Motor neuron (in vitro differentiated cells): ENCODE results near the gene TMEM202. TPM values are rescaled to one million over a fixed set of nuclear protein-coding genes. Genes with fewer than 3 reads are reported as not detected.

Source experiments
- total RNA-seq, 8 experiments: library from RNA; unstranded; fragments of 300-600 nt; gene quantifications; 2 replicates each; pipeline versions ENCODE4 v1.2.3 to v1.2.4, GENCODE V29; 2022

TMEM202 gene
- total RNA-seq, 8 experiments from 2014 or later: not detected

Other genes with a start within 250 kb of the TMEM202 start
- gene GRAMD2A, start 200.5 kb upstream of the TMEM202 start, total RNA-seq: 1 to 10 TPM in 2 of 8 experiments, under 1 TPM in 6; 0.13 to 2.3 (median 0.69) TPM
- 1,000 to 10,000 TPM in 1 of 8 experiments, 100 to 1,000 TPM in 7; 522 to 1,171 (median 600) TPM for gene PKM, start 167.1 kb upstream of the TMEM202 start, total RNA-seq
- 100 to 1,000 TPM in 2 of 8 experiments, 10 to 100 TPM in 6; 29.4 to 131 (median 93.9) TPM for gene PARP6, start 125.8 kb upstream of the TMEM202 start, total RNA-seq
- 10 to 100 TPM in 1 of 8 experiments, 1 to 10 TPM in 5, under 1 TPM in 2; 0.52 to 12.0 (median 4.2) TPM for gene CELF6, start 78.1 kb upstream of the TMEM202 start, total RNA-seq
- 100 to 1,000 TPM in 4 of 8 experiments, 10 to 100 TPM in 4; 48.7 to 411 (median 88.6) TPM for gene HEXA, start 22.3 kb upstream of the TMEM202 start, total RNA-seq
- 10 to 100 TPM; 26.3 to 60.7 (median 40.4) TPM for gene ARIH1, start 76.0 kb downstream of the TMEM202 start, total RNA-seq